H1 (cell line): ENCODE measurements around the gene TMEM163. TPM values are rescaled to one million over a fixed set of nuclear protein-coding genes. Genes with fewer than 3 reads are reported as not detected.

Source experiments
- CHD2 ChIP-seq: IDR thresholded peaks from 2 replicates; pipeline ENCODE4 v1.6.1; 2012; ENCODE audit warnings: low read length, improper control_type of control experiment
- EGR1 ChIP-seq: IDR thresholded peaks from 2 replicates; pipeline ENCODE4 v1.6.1; 2011; ENCODE audit warnings: low read depth, low read length, borderline replicate concordance
- EZH2 ChIP-seq: fragments of 200-600 bp; sonication (generic); IDR thresholded peaks from 2 replicates; pipeline ENCODE4 v1.7.1; 2012; ENCODE audit warnings: low read depth, mild to moderate bottlenecking, moderate library complexity, low read length, inconsistent platforms; ENCODE audit not compliant: severe bottlenecking
- RFX5 ChIP-seq: IDR thresholded peaks from 2 replicates; pipeline ENCODE4 v1.6.1; 2011; ENCODE audit warnings: low read depth, low read length, improper control_type of control experiment, borderline replicate concordance
- RNF2 ChIP-seq: fragments of 200-900, 300-1000 bp; sonication (generic); IDR thresholded peaks from 2 replicates; pipeline ENCODE4 v1.7.1; 2016; ENCODE audit warnings: borderline replicate concordance, low read depth, mild to moderate bottlenecking, antibody characterized with exemption, low read length; ENCODE audit not compliant: poor library complexity, severe bottlenecking; ENCODE audit errors: missing control alignments
- SRF ChIP-seq: IDR thresholded peaks from 2 replicates; pipeline ENCODE4 v1.6.1; 2011; ENCODE audit warnings: mild to moderate bottlenecking, low read depth, low read length, moderate library complexity
- polyA plus RNA-seq, 7 experiments: library from polyadenylated mRNA; depleted of rRNA in 3 of 7; stranded (reverse) in 5 of 7; unstranded in 2 of 7; fragments of >200 nt in 5 of 7; fragments of 200-250 nt in 2 of 7; gene quantifications; 1 replicate in 5 of 7; 2 replicates in 1 of 7; 4 replicates in 1 of 7; pipeline versions ENCODE4 v1.2.1 to v1.2.3, GENCODE V29; 2011 to 2013; ENCODE audit warnings: missing spikeins in 2 of 7, mixed read lengths in 2 of 7
- total RNA-seq: library from RNA; stranded (reverse); fragmentation: NEBNext Ultra II Directional; extraction: Animal tissue kit (Norgen Biotek cat#: 25700); gene quantifications from 2 replicates; pipeline ENCODE4 v1.2.1, GENCODE V29; 2021

The TMEM163 gene
- total and polyA plus RNA-seq, 2 of the 8 experiments (the other 6 are each of a cell fraction or from before 2014, with no cell fraction given): 2.8 to 3.2 TPM

DNA sequence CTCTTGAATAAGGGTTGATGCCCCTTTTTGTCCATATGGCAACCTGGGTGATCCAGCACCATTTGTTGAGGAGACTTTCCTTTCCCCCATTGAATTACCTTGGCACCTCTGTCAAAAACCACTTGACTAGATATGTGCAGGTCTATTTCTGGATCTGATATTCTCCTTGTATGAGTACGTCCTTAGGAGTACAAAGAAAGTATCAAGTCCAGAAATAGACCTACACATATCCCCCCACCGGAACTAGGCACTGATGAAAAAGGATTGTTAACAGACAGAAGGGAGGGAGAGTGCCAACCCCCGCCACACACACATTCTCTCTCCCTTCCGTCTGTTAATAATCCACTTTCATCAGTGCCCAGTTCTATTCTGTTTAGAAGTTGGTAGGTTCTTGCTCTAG lies 225.0 kb downstream of the TMEM163 start (continued):
- TF ChIP-seq SRF (no peak), RNF2 (no peak), RFX5 (no peak), CHD2 (no peak), EZH2 (no peak), EGR1 (no peak)
